ENCODE measurements around the gene NEK1.

NEK1 gene

DNA sequence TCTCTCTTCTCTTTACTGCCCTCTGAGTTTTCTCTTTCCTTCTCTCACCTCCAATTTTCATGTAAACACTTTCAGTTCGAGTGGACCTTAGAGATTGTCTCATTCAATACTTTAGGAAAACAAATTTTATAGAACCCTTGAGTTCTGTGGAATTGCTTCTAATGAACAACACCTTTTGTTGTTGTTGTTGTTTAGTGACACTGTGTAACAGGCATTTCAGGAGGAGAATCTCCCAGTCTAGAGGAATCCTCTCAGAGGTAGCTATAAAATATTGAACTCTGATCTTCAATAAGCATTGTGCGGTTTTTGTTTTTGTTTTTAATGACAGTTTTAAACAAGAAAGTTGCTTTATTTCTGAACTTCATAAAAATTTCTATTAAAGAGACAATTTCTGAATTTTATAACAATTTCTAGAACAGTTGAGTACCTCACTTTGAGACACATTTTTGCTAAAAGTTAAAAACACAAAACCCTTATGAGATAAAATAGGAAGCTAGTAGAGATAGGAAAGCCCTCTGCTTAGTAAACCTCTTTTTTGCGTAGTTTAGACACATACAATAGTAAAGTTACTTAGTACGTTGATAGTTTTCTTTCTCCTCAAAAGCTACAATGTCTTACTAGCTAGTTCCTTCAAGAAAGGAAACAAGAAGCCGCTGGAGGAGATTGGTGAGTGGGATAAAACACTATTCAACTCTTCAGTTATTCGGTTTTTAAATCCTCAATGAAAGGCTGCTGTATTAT lies 46.8 kb upstream of the NEK1 start:
- Histone ChIP-seq H3K4me3 (ENCODE audit: low read depth, low read length) (peak overlapping the region; percentile 76), H3K27me3 (no peaks in the 10 kb centered on the region), H3K36me3 (no peaks in the 10 kb centered on the region), H3K4me1 (peaks cover 8% of the 10 kb centered on the region), H3K9me3 (no peaks in the 10 kb centered on the region)
- DNase-seq = no peak
- TF ChIP-seq, protein P1, sequence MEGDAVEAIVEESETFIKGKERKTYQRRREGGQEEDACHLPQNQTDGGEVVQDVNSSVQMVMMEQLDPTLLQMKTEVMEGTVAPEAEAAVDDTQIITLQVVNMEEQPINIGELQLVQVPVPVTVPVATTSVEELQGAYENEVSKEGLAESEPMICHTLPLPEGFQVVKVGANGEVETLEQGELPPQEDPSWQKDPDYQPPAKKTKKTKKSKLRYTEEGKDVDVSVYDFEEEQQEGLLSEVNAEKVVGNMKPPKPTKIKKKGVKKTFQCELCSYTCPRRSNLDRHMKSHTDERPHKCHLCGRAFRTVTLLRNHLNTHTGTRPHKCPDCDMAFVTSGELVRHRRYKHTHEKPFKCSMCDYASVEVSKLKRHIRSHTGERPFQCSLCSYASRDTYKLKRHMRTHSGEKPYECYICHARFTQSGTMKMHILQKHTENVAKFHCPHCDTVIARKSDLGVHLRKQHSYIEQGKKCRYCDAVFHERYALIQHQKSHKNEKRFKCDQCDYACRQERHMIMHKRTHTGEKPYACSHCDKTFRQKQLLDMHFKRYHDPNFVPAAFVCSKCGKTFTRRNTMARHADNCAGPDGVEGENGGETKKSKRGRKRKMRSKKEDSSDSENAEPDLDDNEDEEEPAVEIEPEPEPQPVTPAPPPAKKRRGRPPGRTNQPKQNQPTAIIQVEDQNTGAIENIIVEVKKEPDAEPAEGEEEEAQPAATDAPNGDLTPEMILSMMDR (IDR thresholded peaks at IDR 0.05; ENCODE audit: low read depth, low read length) = no peak

DNA sequence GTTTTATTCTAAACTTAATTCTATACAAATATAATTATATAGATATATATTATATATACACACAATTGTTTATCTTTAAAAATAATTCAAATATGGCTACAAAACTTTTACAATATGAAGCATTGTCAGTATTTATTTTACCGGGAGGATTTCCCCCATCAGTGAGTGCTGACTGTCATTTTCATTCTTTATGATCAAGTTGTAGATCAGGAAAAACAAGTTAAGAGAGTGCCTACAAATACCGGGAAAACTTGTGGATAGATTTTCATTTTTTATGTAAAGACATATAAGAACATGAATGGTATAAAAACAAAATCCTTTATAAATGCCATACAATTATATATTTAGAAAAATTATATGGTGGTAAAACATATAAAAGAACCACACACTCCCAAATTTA lies 45.8 kb upstream of the NEK1 start:
- Histone ChIP-seq H3K9me3 (no peaks in the 10 kb centered on the region), H3K27me3 (no peaks in the 10 kb centered on the region), H3K36me3 (no peaks in the 10 kb centered on the region), H3K4me1 (peaks cover 2% of the 10 kb centered on the region; the same call in 1 of the 2 replicates), H3K4me3 (ENCODE audit: low read depth, low read length) (no peak overlapping the region)
- TF ChIP-seq, protein P1 (IDR thresholded peaks at IDR 0.05; ENCODE audit: low read depth, low read length) = no peak
- DNase-seq = no peak

- no peak for DNase-seq
- TF ChIP-seq, protein P1 (IDR thresholded peaks at IDR 0.05; ENCODE audit: low read depth, low read length) = no peak
- Histone ChIP-seq H3K9me3 (no peaks in the 10 kb centered on the region), H3K4me1 (peaks cover 2% of the 10 kb centered on the region; the same call in 1 of the 2 replicates), H3K4me3 (ENCODE audit: low read depth, low read length) (no peak overlapping the region), H3K36me3 (no peaks in the 10 kb centered on the region), H3K27me3 (no peaks in the 10 kb centered on the region)
Measured at GRCh38 chr4:169657470-169658107, 45.2 kb upstream of the NEK1 start.

DNA sequence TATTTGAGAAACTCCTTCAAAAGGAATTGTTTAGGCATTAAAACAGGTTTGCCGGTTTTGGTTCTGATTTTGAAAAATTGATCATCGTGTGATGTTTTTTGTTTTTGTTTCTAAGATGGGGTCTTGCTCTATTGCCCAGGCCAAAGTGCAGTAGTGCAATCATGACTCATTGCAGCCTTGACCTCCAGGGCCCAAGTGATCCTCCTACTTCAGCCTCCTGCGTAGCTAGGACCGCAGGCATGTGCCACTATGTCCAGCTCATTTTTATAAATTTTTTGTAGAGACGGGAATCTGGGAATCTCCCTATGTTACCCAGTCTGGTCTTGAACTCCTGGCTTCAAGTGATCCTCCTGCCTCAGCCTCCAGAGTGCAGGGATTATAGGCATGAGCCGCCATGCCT lies 43.0 kb upstream of the NEK1 start:
- H3K36me3 ChIP-seq = no peaks in the 10 kb centered on the region
- DNase-seq = no peak
- H3K4me3 ChIP-seq (ENCODE audit: low read depth, low read length) = no peak overlapping the region
- TF ChIP-seq, protein P1 (IDR thresholded peaks at IDR 0.05; ENCODE audit: low read depth, low read length) = no peak
- no peaks in the 10 kb centered on the region for H3K9me3 ChIP-seq
- peaks cover 2% of the 10 kb centered on the region; the same call in 1 of the 2 replicates for H3K4me1 ChIP-seq
- H3K27me3 ChIP-seq = no peaks in the 10 kb centered on the region

DNA sequence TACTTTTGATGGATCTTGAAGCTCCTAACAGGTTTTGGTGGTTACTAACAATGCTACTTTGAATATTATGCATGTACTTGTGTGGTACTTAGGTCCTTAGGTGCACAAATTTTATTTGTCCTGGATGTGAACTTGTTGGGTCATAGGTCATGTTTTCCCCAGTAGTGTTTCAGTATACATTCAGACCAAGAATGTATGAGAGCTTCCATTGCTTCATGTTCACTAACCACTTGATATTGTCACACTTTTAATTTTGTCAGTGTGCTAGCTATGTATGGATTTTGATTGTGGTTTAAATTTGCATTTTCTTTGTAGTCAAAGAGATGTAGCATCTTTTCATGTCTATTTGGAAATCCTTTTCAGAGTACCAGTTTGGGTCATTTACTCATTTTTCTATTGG lies 40.2 kb upstream of the NEK1 start:
- Histone ChIP-seq H3K27me3 (no peaks in the 10 kb centered on the region), H3K4me1 (0 out of 2 replicates have a peak, but pooled peaks cover 2% of the 10 kb centered on the region), H3K9me3 (no peaks in the 10 kb centered on the region), H3K4me3 (ENCODE audit: low read depth, low read length) (no peak overlapping the region), H3K36me3 (no peaks in the 10 kb centered on the region)
- DNase-seq = no peak
- TF ChIP-seq, protein P1 (IDR thresholded peaks at IDR 0.05; ENCODE audit: low read depth, low read length) = no peak

Data from BE2C (cell line).